ENCODE data around the gene MEF2C. TPM values are rescaled to one million over a fixed set of nuclear protein-coding genes. Genes with fewer than 3 reads are reported as not detected.

Gene MEF2C
- total RNA-seq, 1 experiment from 2014 or later: 13.0 TPM

GRCh38 chr5:88831816-88832215 lies 51.2 kb downstream of the MEF2C start:
- BruUV-seq (replicated peaks): no TSS peak
- Histone ChIP-seq H4K20me1 (ENCODE audit: insufficient read depth) (no peaks in the 10 kb centered on the region), H3K4me2 (ENCODE audit: low read length) (no peak overlapping the region), H3K9ac (ENCODE audit: low read length) (no peak overlapping the region), H3K9me2 (ENCODE audit: insufficient read depth) (no peaks in the 10 kb centered on the region), H3K36me3 (ENCODE audit: control insufficient read depth in 1 of 2, insufficient read depth in 2 of 2, low read length in 2 of 2) (no peaks in the 10 kb centered on the region), H3K27ac (ENCODE audit: low read depth, low read length) (no peak overlapping the region), H2AFZ (ENCODE audit: low read depth, low read length, poor library complexity, severe bottlenecking) (no peak overlapping the region), H3K27me3 (ENCODE audit: insufficient read depth, low read length) (no peaks in the 10 kb centered on the region), H3K4me1 (ENCODE audit: control insufficient read depth in 1 of 2, insufficient read depth in 2 of 2, low read length in 2 of 2) (peaks cover 15 to 28% of the 10 kb centered on the region in 2 experiments), H3K79me2 (ENCODE audit: insufficient read depth, low read length) (no peaks in the 10 kb centered on the region), H3K9me3 (ENCODE audit: control insufficient read depth in 1 of 2, insufficient read depth in 1 of 2, low read depth in 1 of 2, low read length in 2 of 2) (no peaks in the 10 kb centered on the region), H3K4me3 (replicated peaks in 1 of 2; ENCODE audit: low read depth in 1 of 2, low read length in 2 of 2) (no peak overlapping the region)
- ChIA-PET CTCF (no interaction called here), POLR2A (no interaction called here), RAD21 (ENCODE audit: low non-redundant PET in 1 of 2, low total read pairs in 2 of 2, uncharacterized antibody in 2 of 2, unreplicated experiment in 2 of 2) (no interaction called here)
- no peak for ATAC-seq
- TF ChIP-seq EZH2 (IDR thresholded peaks at IDR 0.05): no peak
- TF ChIP-seq ZFX (IDR thresholded peaks at IDR 0.05): no peak
- TF ChIP-seq ZNF274 (IDR thresholded peaks at IDR 0.05; ENCODE audit: low read depth, low read length): no peak
- TF ChIP-seq FOSL1 (IDR thresholded peaks at IDR 0.05; ENCODE audit: low read depth): no peak
- TF ChIP-seq SRF (IDR thresholded peaks at IDR 0.05; ENCODE audit: low read depth): no peak
- intact Hi-C loops (cut with micrococcal nuclease): no loop called here
- no peak for DNase-seq (ENCODE audit: low read depth, low spot score)

DNA sequence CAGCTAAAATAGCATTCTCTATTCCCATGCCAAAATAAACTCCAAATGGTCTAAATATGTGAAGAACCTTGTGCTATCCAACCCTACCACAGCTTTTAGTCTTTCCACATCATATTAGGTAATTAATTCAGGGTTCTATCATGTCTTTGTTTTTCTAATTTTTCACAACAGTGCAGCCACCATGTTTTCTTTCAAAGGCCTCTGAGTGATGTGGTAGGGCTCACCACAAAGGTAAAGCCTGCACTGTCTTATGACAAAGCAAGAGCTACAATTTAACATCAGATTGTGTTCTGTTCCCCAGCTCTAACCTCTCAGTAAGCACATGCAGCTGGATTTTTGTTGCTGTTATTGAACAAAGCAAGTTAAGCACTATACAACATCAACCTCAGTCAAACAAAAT lies 52.4 kb downstream of the MEF2C start:
- Histone ChIP-seq H3K4me1 (ENCODE audit: control insufficient read depth in 1 of 2, insufficient read depth in 2 of 2, low read length in 2 of 2) (peaks cover 24 to 40% of the 10 kb centered on the region in 2 experiments), H3K9me3 (ENCODE audit: control insufficient read depth in 1 of 2, insufficient read depth in 1 of 2, low read depth in 1 of 2, low read length in 2 of 2) (no peaks in the 10 kb centered on the region), H3K4me2 (ENCODE audit: low read length) (no peak overlapping the region), H3K79me2 (ENCODE audit: insufficient read depth, low read length) (no peaks in the 10 kb centered on the region), H3K27me3 (ENCODE audit: insufficient read depth, low read length) (no peaks in the 10 kb centered on the region), H4K20me1 (ENCODE audit: insufficient read depth) (no peaks in the 10 kb centered on the region), H3K9me2 (ENCODE audit: insufficient read depth) (no peaks in the 10 kb centered on the region), H3K9ac (ENCODE audit: low read length) (no peak overlapping the region), H2AFZ (ENCODE audit: low read depth, low read length, poor library complexity, severe bottlenecking) (no peak overlapping the region), H3K36me3 (ENCODE audit: control insufficient read depth in 1 of 2, insufficient read depth in 2 of 2, low read length in 2 of 2) (no peaks in the 10 kb centered on the region), H3K27ac (ENCODE audit: low read depth, low read length) (no peak overlapping the region), H3K4me3 (replicated peaks in 1 of 2; ENCODE audit: low read depth in 1 of 2, low read length in 2 of 2) (no peak overlapping the region)
- TF ChIP-seq FOSL1 (IDR thresholded peaks at IDR 0.05; ENCODE audit: low read depth) (no peak), POLR2A (IDR thresholded peaks at IDR 0.05; ENCODE audit: borderline replicate concordance, extremely low read depth, insufficient read depth, insufficient read length) (no peak), JUND (IDR thresholded peaks at IDR 0.05) (no peak), REST (IDR thresholded peaks at IDR 0.05; ENCODE audit: low read depth) (no peak), ZNF274 (IDR thresholded peaks at IDR 0.05; ENCODE audit: low read depth, low read length) (no peak), SIN3A (IDR thresholded peaks at IDR 0.05; ENCODE audit: low read depth) (no peak), CEBPB (IDR thresholded peaks at IDR 0.05; ENCODE audit: low read depth) (no peak), POLR2AphosphoS5 (IDR thresholded peaks at IDR 0.05; ENCODE audit: low read depth, low read length) (no peak), YY1 (IDR thresholded peaks at IDR 0.05; ENCODE audit: extremely low read depth, insufficient replicate concordance, low read depth, low read length) (no peak), ZFX (IDR thresholded peaks at IDR 0.05) (no peak), ZBTB33 (IDR thresholded peaks at IDR 0.05; ENCODE audit: extremely low read depth, insufficient replicate concordance, low read length) (no peak), ELF1 (IDR thresholded peaks at IDR 0.05; ENCODE audit: borderline replicate concordance, low read depth) (no peak), EZH2 (IDR thresholded peaks at IDR 0.05) (no peak), SRF (IDR thresholded peaks at IDR 0.05; ENCODE audit: low read depth) (no peak), CBX3 (IDR thresholded peaks at IDR 0.05; ENCODE audit: low read depth) (no peak)
- TF ChIP-seq, protein P1, sequence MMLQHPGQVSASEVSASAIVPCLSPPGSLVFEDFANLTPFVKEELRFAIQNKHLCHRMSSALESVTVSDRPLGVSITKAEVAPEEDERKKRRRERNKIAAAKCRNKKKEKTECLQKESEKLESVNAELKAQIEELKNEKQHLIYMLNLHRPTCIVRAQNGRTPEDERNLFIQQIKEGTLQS (IDR thresholded peaks at IDR 0.05): no peak
- TF ChIP-seq, protein P2, sequence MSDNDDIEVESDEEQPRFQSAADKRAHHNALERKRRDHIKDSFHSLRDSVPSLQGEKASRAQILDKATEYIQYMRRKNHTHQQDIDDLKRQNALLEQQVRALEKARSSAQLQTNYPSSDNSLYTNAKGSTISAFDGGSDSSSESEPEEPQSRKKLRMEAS (IDR thresholded peaks at IDR 0.05): no peak
- intact Hi-C loops (cut with micrococcal nuclease): no loop called here
- BruUV-seq (replicated peaks): no TSS peak
- ATAC-seq (no peak), DNase-seq (ENCODE audit: low read depth, low spot score) (no peak)
- ChIA-PET POLR2A (no interaction called here), CTCF (no interaction called here), RAD21 (ENCODE audit: low non-redundant PET in 1 of 2, low total read pairs in 2 of 2, uncharacterized antibody in 2 of 2, unreplicated experiment in 2 of 2) (no interaction called here)
